Transverse colon (tissue), 4 donors: ENCODE measurements around the gene THSD7A. TPM values are rescaled to one million over a fixed set of nuclear protein-coding genes. Genes with fewer than 3 reads are reported as not detected.

Source experiments
- DNase-seq: peaks from one replicate; pipeline ENCODE4 v3.0.0-alpha.2; 2019
- H3K27ac ChIP-seq, 4 donors: fragments of 200-600 bp; sonication (generic); 2 replicates each; pipeline ENCODE4 v1.5.1; 2016 to 2018; ENCODE audit warnings: inconsistent platforms in 4 of 4
- H3K27me3 ChIP-seq: fragments of 200-600 bp; sonication (generic); 2 replicates; pipeline ENCODE4 v1.5.1; 2017; ENCODE audit warnings: inconsistent platforms
- H3K36me3 ChIP-seq, 4 donors: fragments of 200-600 bp; sonication (generic); 2 replicates each; pipeline ENCODE4 v1.5.1; 2017 to 2019; ENCODE audit warnings: inconsistent platforms in 4 of 4
- H3K4me1 ChIP-seq, 4 donors: fragments of 200-600 bp; sonication (generic); 2 replicates each; pipeline ENCODE4 v1.5.1; 2017 to 2020; ENCODE audit warnings: inconsistent platforms in 4 of 4
- H3K4me3 ChIP-seq, 4 donors: fragments of 200-600 bp; sonication (generic); 1 replicate in 1 of 4; 2 replicates in 3 of 4; pipeline versions ENCODE4 v1.5.1 to v1.6.1; 2017 to 2019; ENCODE audit warnings: inconsistent platforms in 4 of 4
- H3K9me3 ChIP-seq, 2 donors: fragments of 200-600 bp; sonication (generic); 2 replicates each; pipeline ENCODE4 v1.5.1; 2017 to 2019; ENCODE audit warnings: inconsistent platforms in 2 of 2
- CTCF ChIP-seq, 5 experiments: fragments of 200-600 bp in 3 of 5; fragments of 450-650 bp in 2 of 5; sonication (generic) in 3 of 5; IDR thresholded peaks; 1 replicate in 2 of 5; 2 replicates in 3 of 5; pipeline ENCODE4 v1.5.1; 2016 to 2017; ENCODE audit warnings: antibody characterized with exemption in 5 of 5, inconsistent platforms in 3 of 5, mild to moderate bottlenecking in 2 of 5, moderate library complexity in 1 of 5
- EP300 ChIP-seq: sonication (generic); formaldehyde crosslinking; IDR thresholded peaks from one replicate; pipeline ENCODE4 v1.6.1; 2017; ENCODE audit warnings: antibody characterized with exemption, low read depth
- POLR2A ChIP-seq: fragments of 450-650 bp; IDR thresholded peaks from one replicate; pipeline ENCODE4 v1.6.1; 2016; ENCODE audit warnings: antibody characterized with exemption, mild to moderate bottlenecking, moderate library complexity
- POLR2AphosphoS5 ChIP-seq, 3 donors: sonication (generic); formaldehyde crosslinking; IDR thresholded peaks; one replicate each; pipeline ENCODE4 v1.6.1; 2016; ENCODE audit warnings: antibody characterized with exemption in 3 of 3
- WGBS, 2 donors: methylation state at CpG; one replicate each; pipeline ENCODE4 v1.1.5; 2018; ENCODE audit warnings: low coverage in 1 of 2; 5-methylcytosine and 5-hydroxymethylcytosine counted together
- in situ Hi-C, 4 donors: fragments of 200-750 bp; cut with MboI; loops; one replicate each; pipeline versions ENCODE4 v1.15.0 to v1.15.1; 2017; ENCODE audit warnings: low sequenced_read_pairs in 3 of 4, low pct_ligation_motif_present in 1 of 4, low pct_unique_long_range_greater_than_20kb in 1 of 4
- intact Hi-C: fragments of 100-400 bp; cut with DNase I; formaldehyde crosslinking; loops from one replicate; pipeline ENCODE4 v1.15.1; 2023; ENCODE audit warnings: low total_unique reads
- total RNA-seq, 4 donors: library from RNA; depleted of rRNA; stranded (reverse); fragments of >200 nt; gene quantifications; one replicate each; pipeline ENCODE4 v1.1.0, GENCODE V29; 2016

THSD7A gene
- total RNA-seq, 4 donors from 2014 or later = 1.9 to 18.9 (median 2.0) TPM

GRCh38 chr7:11329626-11330025 lies 502.4 kb downstream of the THSD7A start:
- in situ Hi-C loops = no loop called here
- H3K27ac ChIP-seq = no peak overlapping the region
- H3K4me1 ChIP-seq = no peaks in the 10 kb centered on the region
- TF ChIP-seq CTCF (IDR thresholded peaks at IDR 0.05) (no peak), EP300 (no peak), POLR2A (no peak), POLR2AphosphoS5 (IDR thresholded peaks at IDR 0.05) (no peak)
- no peaks in the 10 kb centered on the region for H3K9me3 ChIP-seq
- DNase-seq = no peak
- WGBS, 2 donors = 72 to 86% methylated on average over 3 of the region's 3 CpGs
- intact Hi-C loops = no loop called here
- H3K27me3 ChIP-seq = no peaks in the 10 kb centered on the region
- H3K4me3 ChIP-seq = no peak overlapping the region
- no peaks in the 10 kb centered on the region for H3K36me3 ChIP-seq

GRCh38 chr7:11328309-11328708 lies 503.7 kb downstream of the THSD7A start:
- intact Hi-C loops (no loop called here), in situ Hi-C loops (no loop called here)
- no peak for DNase-seq

GRCh38 chr7:11327633-11328032 lies 504.4 kb downstream of the THSD7A start:
- Histone ChIP-seq H3K27me3 (no peaks in the 10 kb centered on the region), H3K36me3 (no peaks in the 10 kb centered on the region), H3K27ac (no peak overlapping the region), H3K4me1 (no peaks in the 10 kb centered on the region), H3K4me3 (no peak overlapping the region), H3K9me3 (no peaks in the 10 kb centered on the region)
- DNase-seq = no peak
- intact Hi-C loops = no loop called here
- in situ Hi-C loops = no loop called here
- WGBS, 2 donors = 83% methylated on average over 1 of the region's 1 CpG; no CpG with 5 or more reads in 1 of the 2 donors
- TF ChIP-seq EP300 = no peak
- no peak for TF ChIP-seq POLR2AphosphoS5 (IDR thresholded peaks at IDR 0.05)
- TF ChIP-seq POLR2A = no peak
- no peak for TF ChIP-seq CTCF (IDR thresholded peaks at IDR 0.05)

More at GRCh38 chr7:11328309-11328708, 503.7 kb downstream of the THSD7A start:
- no peak overlapping the region for H3K4me3 ChIP-seq
- TF ChIP-seq POLR2A (no peak), POLR2AphosphoS5 (IDR thresholded peaks at IDR 0.05) (no peak), EP300 (no peak), CTCF (IDR thresholded peaks at IDR 0.05) (no peak)
- H3K27ac ChIP-seq = no peak overlapping the region
- 17 to 40% methylated on average over 1 to 3 of the region's 3 CpGs for WGBS, 2 donors
- no peaks in the 10 kb centered on the region for H3K9me3 ChIP-seq
- H3K4me1 ChIP-seq = no peaks in the 10 kb centered on the region
- H3K27me3 ChIP-seq = no peaks in the 10 kb centered on the region
- H3K36me3 ChIP-seq = no peaks in the 10 kb centered on the region
